Type B pancreatic cell (in vitro differentiated cells): ENCODE data around the gene MCTP1. TPM values are rescaled to one million over a fixed set of nuclear protein-coding genes. Genes with fewer than 3 reads are reported as not detected.

Source experiments
- DNase-seq: peaks from one replicate; pipeline ENCODE4 v3.0.0; 2021; ENCODE audit warnings: mixed read lengths; ENCODE audit not compliant: unreplicated experiment; ENCODE audit errors: extremely low spot score
- H3K27ac Mint-ChIP-seq: 2 replicates; pipeline ENCODE4 v1.8.0; 2021; ENCODE audit warnings: mild to moderate bottlenecking, mixed read lengths
- H3K27me3 Mint-ChIP-seq: 2 replicates; pipeline ENCODE4 v1.8.0; 2021; ENCODE audit warnings: mixed read lengths
- H3K36me3 Mint-ChIP-seq: 2 replicates; pipeline ENCODE4 v1.8.0; 2021; ENCODE audit warnings: mixed read lengths
- H3K4me1 Mint-ChIP-seq: one replicate; pipeline ENCODE4 v1.8.0; 2021; ENCODE audit warnings: mixed read lengths; ENCODE audit not compliant: unreplicated experiment
- H3K4me3 Mint-ChIP-seq: 2 replicates; pipeline ENCODE4 v1.8.0; 2021; ENCODE audit warnings: mild to moderate bottlenecking, mixed read lengths
- H3K9me3 Mint-ChIP-seq: 2 replicates; pipeline ENCODE4 v1.8.0; 2021; ENCODE audit warnings: mixed read lengths
- CTCF ChIP-seq: fragments of 200-600 bp; sonication (generic); conservative IDR thresholded peaks from 2 replicates; pipeline ENCODE4 v1.5.0; 2021; ENCODE audit warnings: antibody characterized with exemption, mild to moderate bottlenecking
- total RNA-seq: library from RNA; stranded (reverse); gene quantifications from 2 replicates; pipeline ENCODE4 v1.2.1, GENCODE V29; 2021; ENCODE audit warnings: low replicate concordance

The MCTP1 gene
- total RNA-seq, 1 donor from 2014 or later, result 4.6 TPM

- H3K27me3 Mint-ChIP-seq, result no peaks in the 10 kb centered on the region
- peaks cover 5% of the 10 kb centered on the region for H3K4me1 Mint-ChIP-seq
- TF ChIP-seq CTCF, result no peak
Observed at GRCh38 chr5:95076395-95077185, 208.3 kb downstream of the MCTP1 start.

GRCh38 chr5:95075111-95075510 is 209.8 kb downstream of the MCTP1 start:
- Mint-ChIP-seq H3K4me1 (no peaks in the 10 kb centered on the region), H3K9me3 (peaks cover 7% of the 10 kb centered on the region), H3K27ac (no peak overlapping the region), H3K27me3 (no peaks in the 10 kb centered on the region), H3K4me3 (no peak overlapping the region), H3K36me3 (no peaks in the 10 kb centered on the region)
- DNase-seq, result no peak
- TF ChIP-seq CTCF, result no peak

More at GRCh38 chr5:95076395-95077185, 208.3 kb downstream of the MCTP1 start:
- H3K27ac Mint-ChIP-seq, result no peak overlapping the region
- H3K4me3 Mint-ChIP-seq, result no peak overlapping the region
- H3K9me3 Mint-ChIP-seq, result peaks cover 7% of the 10 kb centered on the region
- no peak for DNase-seq
- H3K36me3 Mint-ChIP-seq, result no peaks in the 10 kb centered on the region

- H3K27ac Mint-ChIP-seq, result no peak overlapping the region
- no peak for DNase-seq
- TF ChIP-seq CTCF, result no peak
- H3K36me3 Mint-ChIP-seq, result no peaks in the 10 kb centered on the region
- H3K4me1 Mint-ChIP-seq, result no peaks in the 10 kb centered on the region
- H3K27me3 Mint-ChIP-seq, result no peaks in the 10 kb centered on the region
- no peak overlapping the region for H3K4me3 Mint-ChIP-seq
- H3K9me3 Mint-ChIP-seq, result no peaks in the 10 kb centered on the region
Observed at GRCh38 chr5:95072281-95072680, 212.6 kb downstream of the MCTP1 start.

- DNase-seq, result no peak
- no peak for TF ChIP-seq CTCF
- H3K9me3 Mint-ChIP-seq, result no peaks in the 10 kb centered on the region
- H3K4me1 Mint-ChIP-seq, result no peaks in the 10 kb centered on the region
- H3K4me3 Mint-ChIP-seq, result no peak overlapping the region
- no peaks in the 10 kb centered on the region for H3K27me3 Mint-ChIP-seq
- no peak overlapping the region for H3K27ac Mint-ChIP-seq
- H3K36me3 Mint-ChIP-seq, result no peaks in the 10 kb centered on the region
Observed at GRCh38 chr5:95070866-95071265, 214.0 kb downstream of the MCTP1 start.

- no peaks in the 10 kb centered on the region for H3K4me1 Mint-ChIP-seq
- H3K36me3 Mint-ChIP-seq, result no peaks in the 10 kb centered on the region
- no peaks in the 10 kb centered on the region for H3K9me3 Mint-ChIP-seq
- no peak overlapping the region for H3K27ac Mint-ChIP-seq
- H3K27me3 Mint-ChIP-seq, result no peaks in the 10 kb centered on the region
- H3K4me3 Mint-ChIP-seq, result no peak overlapping the region
- TF ChIP-seq CTCF, result no peak
- no peak for DNase-seq
Observed at GRCh38 chr5:95070453-95070852, 214.4 kb downstream of the MCTP1 start.
